Measurements from ENCODE around the gene HOXB13.
"Not testable (repeated sequence)": the region's sequence is repeated elsewhere in the genome, so short reads cannot be mapped to it uniquely, and the experiment has no call there.

The HOXB13 gene

DNA sequence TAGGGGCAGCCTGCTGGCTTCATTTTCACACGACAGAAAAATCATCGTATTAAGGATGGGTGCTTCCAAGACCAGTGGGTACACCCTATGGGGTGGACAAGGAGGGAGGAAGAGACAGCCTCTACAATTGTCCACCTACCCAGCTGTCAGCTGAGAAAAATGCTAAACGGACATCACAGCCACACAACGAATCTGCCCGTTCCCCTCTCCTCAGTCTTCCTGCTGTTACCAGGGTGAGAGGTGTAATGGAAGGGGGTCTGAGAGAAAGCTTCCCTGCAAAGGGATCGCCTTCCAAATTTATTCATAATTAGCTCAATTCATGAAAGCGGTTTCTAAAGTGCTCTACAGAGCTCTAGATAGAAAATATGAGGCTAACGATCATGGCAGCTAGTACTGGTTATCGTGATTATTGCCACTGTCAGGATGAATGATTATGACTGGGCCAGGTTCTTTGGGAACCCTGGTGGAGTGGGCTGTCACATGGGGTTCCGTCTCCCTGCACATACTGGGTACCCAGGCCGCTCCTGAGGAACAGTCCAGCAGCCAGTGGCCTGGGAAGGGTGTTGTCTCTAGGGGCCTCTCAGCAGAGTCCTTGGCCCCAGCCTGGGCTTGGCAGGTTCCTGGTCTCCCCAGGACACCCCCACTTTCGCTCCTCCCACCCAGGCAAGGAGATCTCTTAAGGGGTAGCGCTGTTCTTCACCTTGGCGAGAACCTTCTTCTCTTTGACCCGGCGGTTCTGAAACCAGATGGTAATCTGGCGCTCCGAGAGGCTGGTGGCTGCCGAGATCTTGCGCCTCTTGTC is 2.2 kb downstream of the HOXB13 start:
- no peak for DNase-seq

GRCh38 chr17:48725288-48726064 is 3.1 kb downstream of the HOXB13 start:
- DNase-seq, result no peak

- DNase-seq, result no peak
Measured at GRCh38 chr17:48725004-48725287, 3.6 kb downstream of the HOXB13 start.

GRCh38 chr17:48724251-48725003 is 4.1 kb downstream of the HOXB13 start:
- DNase-seq, result no peak

DNA sequence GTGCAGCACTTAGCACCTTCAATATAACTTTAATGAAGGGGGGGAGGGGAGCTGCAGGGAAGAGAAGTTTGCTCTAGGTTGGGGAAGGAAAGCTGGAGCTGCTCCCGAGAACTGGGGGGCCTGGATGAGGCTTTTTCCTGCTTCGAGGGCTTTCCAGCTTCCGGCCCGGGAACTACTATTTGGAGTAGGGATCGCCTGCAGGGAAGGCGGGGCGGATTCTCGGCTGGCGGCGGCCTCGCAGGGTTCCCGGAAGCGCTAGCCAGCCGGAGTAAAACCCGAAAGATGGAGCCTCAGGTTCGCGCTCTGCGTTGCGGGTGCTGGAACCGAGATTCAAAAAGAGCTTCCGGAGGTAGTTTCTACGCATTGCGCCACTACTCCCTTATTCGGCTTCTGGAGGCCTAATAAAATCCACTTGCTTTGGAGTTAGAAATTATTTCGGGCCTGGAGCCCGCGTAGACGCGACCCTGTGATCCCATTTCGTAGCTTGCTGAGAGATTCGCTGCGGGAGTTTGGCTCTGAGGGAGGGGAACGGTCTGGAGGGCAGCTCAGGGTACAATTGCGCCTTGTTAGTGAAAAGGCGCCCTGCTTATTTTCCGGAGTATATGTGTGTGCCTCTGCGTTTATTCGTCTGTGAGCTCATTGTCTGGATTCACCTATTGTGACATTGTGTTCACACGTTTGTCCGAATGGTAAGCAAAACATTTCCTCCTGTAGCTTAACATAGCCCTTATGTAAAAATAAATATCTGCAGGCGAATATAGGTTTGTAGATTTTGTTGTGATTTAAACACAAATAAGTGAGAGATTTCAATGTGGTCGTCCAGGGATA is 4.9 kb downstream of the HOXB13 start:
- no peak for DNase-seq

DNA sequence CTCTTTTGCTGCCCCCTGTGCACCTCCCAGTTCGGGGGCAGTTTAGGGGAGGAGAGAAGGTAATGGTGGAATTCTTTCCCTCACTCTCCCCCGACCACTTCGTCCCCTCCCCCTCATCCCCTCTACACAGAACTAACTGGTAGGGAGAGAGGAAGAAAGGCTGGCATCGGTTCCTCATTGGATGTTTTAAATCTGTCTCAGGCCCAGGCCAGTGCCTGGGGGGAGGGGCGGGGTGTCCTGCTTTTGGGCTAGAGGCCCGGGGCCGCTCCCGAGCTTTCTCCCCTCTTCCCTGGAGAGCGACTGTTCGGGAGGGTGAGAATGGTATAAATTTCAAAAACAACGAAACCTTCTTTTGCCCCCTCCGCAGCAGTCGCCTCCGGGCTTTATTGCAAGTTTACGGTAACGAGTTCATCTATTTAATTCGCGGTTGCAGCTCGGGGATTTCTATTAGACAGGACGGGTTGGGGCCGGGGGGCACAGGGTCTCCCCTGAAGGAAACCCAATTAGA is 5.6 kb downstream of the HOXB13 start, which contains the start of gene PRAC2:
PRAC2 (plus strand) TSS at position 271 of the 508 bp plus-strand sequence. CDS start 1,226 bp downstream, outside the sequence.
- DNase-seq, result no peak

GRCh38 chr17:48722201-48722907 is 6.2 kb downstream of the HOXB13 start, which contains the start of gene PRAC1:
PRAC1 (minus strand) TSS chr17:48722518; CDS start chr17:48722392, 126 bp downstream.
- DNase-seq, result no peak

DNA sequence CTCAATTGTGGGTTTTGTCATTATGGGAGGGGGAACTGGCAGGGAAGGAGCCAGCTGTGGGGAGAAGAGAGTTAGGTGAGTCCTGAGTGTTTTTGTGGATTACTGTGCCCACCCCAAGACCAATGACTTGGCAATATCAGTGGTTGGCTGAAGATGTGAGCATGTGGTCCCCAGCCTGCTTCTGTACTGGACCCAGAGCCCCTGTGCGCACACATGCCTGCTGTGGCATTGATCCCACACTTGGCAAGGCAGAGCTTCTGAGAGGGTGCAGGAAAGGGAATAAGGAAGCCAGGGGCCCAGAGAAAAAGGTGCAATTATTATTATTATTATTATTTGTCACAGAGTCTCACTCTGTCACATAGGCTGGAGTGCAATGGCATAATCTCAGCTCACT is 7.5 kb downstream of the HOXB13 start:
- no peak for DNase-seq

- DNase-seq, result no peak
Measured at GRCh38 chr17:48720266-48721008, 8.1 kb downstream of the HOXB13 start.

DNA sequence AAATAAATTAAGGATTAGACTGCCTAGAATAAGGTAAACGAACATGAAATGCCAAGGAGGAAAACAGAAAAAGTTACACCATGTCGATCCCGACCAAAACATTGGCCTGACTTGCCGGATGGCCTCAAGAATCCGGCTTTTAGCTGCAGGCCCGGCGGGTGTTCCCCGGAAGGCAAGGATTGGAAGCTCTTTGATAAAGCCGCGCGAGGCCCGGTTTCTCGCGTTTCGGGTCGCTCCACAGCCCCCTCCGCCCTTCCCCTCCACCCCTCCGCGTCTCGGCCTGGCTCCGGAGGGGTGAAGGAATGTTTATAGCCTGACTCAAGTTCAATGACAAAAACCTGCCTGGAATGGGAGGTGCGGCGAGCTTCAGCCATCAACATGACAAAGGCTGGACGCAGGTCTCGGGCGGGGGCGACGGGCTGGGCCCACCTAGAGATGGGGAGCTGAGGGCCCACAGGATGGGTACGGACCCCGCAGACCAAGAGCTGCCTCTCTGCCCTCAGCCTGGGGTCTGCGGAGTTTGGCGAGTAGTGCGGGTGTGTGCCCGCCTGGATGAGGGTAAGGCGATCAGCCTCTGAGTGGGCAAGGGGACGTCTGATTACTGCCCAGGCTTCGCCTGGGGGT is 8.8 kb downstream of the HOXB13 start:
- DNase-seq, result no peak

DNA sequence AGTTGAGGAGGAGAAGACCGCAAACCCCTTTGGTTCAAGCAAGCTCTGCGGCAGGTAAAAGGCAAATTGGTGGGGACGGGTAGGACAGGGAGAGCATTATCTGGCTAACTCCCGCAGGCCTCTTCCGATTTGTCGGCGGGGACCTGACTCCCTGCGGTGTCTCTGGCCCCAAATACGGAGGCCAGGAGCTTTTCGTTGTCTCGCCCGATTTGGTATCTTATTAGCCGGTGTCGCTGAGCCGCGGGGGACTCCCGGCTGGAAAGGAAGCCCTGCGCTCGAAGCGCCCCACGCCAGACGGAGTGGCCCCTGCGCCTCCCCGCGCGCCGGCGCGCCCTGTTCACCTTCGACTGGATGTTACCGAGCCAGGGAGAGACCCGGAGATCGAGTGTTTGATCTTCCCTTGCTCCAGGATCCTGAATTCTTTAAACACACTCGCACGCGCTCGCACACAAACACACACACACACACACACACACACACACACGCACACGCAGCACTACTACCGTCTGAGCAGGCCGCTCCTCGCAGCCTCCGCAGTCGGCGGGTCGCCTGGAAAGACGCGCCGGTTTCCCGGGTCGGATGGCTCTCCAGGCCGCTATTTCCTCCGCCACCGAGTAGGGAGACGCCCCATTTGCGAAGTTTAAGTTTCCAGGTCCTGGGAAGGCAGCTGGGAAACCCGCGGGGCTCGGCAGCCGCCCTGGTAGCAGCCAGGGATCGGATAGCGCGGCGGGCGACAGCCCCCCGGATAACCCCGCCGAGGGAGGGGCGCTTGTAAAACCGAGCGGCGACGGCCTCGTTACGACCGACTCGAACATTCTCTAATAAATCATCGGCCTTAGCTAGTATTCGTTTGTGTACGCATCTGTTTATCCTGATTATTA is 9.5 kb downstream of the HOXB13 start:
- DNase-seq, result no peak

- DNase-seq, result no peak
Measured at GRCh38 chr17:48718227-48718760, 10.3 kb downstream of the HOXB13 start.

DNA sequence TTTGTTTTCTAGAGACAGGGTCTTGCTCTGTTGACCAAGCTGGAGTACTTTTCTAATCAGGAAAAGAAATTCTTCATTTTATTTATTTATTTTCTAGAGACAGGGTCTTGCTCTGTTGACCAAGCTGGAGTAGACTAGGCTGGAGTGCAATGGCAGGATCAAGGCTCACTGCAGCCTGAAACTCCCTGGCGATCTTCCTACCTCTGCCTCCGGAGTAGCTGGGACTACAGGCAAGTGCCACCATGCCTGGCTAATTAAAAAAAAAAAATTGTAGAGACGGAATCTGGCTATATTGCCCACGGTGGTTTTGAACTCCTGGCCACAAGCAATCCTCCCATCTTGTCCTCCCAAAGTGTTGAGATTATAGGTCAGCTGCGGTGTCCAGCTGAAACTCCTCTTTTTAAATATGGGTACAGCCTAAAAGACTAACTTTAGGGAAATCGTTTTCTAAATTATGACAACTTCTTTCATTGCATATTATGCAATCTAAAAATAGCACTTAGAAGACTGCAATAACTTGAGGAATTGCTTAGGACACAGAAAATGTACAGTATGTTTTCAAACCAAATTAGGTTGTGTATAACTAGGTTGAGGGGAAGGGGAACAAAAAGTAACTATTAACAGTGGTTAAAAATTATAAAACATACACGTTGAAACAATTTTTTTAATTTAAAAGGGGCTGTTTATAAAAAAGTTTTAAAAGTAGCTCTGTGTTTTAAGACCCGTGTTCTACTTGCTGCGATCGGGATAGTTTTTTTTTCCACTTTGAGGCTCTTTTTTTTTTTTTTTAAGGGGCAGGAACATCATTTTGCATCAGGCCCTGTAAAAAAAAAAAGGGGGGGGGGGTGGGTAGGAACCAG is 11.0 kb downstream of the HOXB13 start:
- DNase-seq, result no peak

DNA sequence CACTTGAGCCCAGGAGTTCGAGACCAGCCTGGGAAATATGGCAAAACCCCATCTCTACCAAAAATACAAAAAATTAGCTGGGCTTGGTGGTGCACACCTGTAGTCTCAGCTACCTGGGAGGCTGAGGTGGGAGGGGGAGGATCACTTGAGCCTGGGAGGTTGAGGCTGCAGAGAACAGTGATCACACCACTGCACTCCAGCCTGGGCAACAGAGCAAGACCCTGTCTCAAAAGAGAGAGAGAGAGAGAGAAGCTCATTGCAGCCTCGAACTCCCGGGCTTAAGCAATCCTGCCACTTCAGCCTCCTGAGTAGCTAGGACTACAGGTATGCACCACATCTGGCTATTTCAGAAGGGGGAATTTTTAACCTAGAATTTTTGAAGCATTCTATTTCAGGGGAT is 12.0 kb downstream of the HOXB13 start:
- DNase-seq, result not testable (repeated sequence)

DNA sequence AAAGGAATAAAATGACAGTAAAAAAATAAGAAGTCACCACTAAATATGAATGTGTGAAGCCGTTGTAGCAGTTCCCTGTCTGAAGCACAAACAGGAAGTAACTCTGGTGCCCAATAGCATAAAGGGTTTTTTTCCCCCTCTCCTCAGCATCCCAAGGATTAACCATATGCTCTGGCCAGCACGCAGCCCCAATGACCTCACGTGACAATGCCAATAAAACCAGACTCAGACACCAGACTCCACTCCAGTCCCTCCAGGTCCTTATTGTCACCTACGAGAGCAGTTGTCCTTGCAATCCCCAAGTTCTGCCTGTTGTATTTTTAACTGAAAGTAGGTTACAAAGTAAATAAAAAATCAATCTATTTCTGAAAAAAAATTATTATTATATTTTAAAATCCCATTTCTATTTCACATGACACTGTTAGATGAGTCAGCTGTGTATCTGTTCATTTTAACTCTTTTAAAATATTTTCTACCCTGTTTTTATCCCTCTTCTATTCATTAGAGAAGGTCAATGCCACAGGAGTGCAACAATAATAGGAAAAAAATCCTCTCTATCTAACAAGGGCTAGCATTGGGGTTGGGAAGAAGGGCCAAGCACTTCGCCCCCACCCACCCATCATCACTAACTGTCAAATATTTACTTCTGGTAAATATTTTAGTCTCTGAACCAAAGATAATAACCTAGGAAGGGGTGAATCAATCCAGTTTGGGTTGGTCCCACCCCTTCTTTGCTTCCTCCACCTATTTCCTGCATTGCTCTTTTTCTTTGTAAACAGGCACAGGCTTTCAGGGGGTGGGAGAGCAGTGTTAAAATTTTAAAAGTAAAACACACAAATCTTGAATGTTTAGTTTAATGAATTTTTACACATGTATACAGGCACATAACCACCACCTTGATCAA is 12.8 kb downstream of the HOXB13 start:
- DNase-seq, result no peak

- DNase-seq, result no peak
Measured at GRCh38 chr17:48711128-48711527, 17.4 kb downstream of the HOXB13 start.
